ENCODE data around the gene RHOB. TPM values are rescaled to one million over a fixed set of nuclear protein-coding genes. Genes with fewer than 3 reads are reported as not detected.
A peak's percentile ranks its signal among the peaks of the same experiment; 100 is the strongest.

Gene RHOB
- total and polyA plus RNA-seq, 2 experiments from 2014 or later: 15.4 to 92.1 TPM

DNA sequence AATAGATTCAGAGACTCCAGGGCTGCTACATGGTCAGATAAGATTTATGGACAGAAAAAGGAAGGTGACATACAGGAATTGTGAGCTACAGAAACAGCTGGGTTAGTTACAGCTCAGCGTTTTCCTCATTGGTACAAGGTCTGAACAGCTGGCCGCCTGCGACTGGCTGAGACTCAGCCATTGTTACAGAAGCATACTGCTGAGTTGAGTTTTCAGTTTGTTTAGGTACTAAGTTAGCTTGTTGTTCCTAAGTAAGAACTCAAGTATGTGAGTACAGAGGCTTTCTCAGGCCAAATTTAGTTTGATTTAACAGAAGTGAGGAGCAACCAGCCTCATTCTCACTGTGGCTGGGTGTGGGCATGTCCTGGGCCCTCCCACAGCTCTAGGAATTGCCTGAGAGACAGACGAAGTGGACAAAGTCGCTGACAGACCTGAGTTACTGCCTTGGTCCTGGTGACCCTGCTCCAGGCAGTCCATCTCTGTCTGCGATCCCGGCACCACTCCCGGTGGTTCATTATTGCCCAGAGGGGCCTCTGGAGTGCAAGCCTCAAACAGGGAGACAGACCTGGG is 27.8 kb upstream of the RHOB start:
- Histone ChIP-seq H3K4me3 (no peak overlapping the region), H3K27me3 (no peaks in the 10 kb centered on the region), H3K36me3 (no peaks in the 10 kb centered on the region), H3K9me3 (ENCODE audit: low read depth) (no peaks in the 10 kb centered on the region), H3K27ac (no peak overlapping the region), H3K4me1 (ENCODE audit: low read depth) (no peaks in the 10 kb centered on the region)
- DNase-seq (ENCODE audit: low read depth in 1 of 2, low spot score in 1 of 2): peak in 1 of 2 donors; percentile 40
- TF ChIP-seq, protein P1, sequence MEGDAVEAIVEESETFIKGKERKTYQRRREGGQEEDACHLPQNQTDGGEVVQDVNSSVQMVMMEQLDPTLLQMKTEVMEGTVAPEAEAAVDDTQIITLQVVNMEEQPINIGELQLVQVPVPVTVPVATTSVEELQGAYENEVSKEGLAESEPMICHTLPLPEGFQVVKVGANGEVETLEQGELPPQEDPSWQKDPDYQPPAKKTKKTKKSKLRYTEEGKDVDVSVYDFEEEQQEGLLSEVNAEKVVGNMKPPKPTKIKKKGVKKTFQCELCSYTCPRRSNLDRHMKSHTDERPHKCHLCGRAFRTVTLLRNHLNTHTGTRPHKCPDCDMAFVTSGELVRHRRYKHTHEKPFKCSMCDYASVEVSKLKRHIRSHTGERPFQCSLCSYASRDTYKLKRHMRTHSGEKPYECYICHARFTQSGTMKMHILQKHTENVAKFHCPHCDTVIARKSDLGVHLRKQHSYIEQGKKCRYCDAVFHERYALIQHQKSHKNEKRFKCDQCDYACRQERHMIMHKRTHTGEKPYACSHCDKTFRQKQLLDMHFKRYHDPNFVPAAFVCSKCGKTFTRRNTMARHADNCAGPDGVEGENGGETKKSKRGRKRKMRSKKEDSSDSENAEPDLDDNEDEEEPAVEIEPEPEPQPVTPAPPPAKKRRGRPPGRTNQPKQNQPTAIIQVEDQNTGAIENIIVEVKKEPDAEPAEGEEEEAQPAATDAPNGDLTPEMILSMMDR (IDR thresholded peaks at IDR 0.05; ENCODE audit: low read depth, low read length): no peak

DNA sequence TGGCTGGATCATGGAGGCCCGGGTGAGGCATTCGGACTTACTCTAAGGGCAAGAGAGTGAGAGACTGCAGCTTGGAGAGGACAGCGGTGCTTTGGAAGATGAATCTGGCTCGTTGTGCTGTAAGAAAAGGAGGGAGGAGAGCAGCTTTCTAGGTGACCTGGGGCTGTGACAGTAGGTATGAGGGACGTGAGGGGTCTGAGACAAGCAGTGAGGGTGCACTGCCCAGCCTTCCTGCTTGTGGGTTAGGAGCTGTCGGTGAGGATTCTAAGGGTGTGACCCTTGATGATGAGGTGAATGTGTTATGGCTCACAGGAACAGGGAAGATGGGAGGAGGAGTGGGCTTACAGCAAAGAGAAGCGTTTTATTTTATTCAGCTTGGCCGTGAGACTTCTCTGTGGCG is 27.1 kb upstream of the RHOB start:
- no peak for DNase-seq (ENCODE audit: low read depth in 1 of 2, low spot score in 1 of 2)
- H3K27ac ChIP-seq: no peak overlapping the region
- no peaks in the 10 kb centered on the region for H3K36me3 ChIP-seq
- H3K4me1 ChIP-seq (ENCODE audit: low read depth): no peaks in the 10 kb centered on the region
- H3K27me3 ChIP-seq: no peaks in the 10 kb centered on the region
- H3K4me3 ChIP-seq: no peak overlapping the region
- H3K9me3 ChIP-seq (ENCODE audit: low read depth): no peaks in the 10 kb centered on the region
- TF ChIP-seq, protein P1 (IDR thresholded peaks at IDR 0.05; ENCODE audit: low read depth, low read length): no peak

DNA sequence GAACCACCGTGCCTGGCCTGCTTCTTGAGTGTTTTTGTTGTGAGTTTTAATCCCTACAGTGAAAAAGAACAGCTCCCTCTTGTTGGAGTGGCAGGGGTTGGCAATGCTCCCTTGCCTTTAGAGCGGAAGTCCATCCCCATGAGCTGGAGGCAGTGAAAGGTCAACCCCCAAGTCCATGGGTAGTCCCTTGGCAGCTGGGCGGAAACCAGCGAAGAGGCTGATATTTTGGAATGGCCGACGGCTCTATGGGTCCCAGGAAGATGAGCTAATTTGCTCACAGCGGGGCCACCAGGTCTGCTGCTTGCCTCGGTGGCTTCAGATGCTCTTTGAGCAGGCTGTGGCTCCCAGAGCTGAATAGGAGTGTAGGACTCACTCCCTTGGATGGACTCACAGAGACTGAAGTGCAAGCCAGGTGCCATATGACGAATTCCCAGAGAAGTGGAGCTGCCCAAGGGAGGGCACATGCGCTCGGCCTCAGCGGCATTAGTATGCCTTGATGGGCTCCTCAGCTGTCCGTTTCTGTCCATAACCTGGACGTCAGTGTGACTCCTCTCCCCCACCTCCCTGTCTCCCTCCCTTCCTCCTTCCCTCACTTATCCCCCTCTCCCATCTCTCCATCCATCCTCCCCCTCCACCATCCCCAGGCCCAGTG is 25.4 kb upstream of the RHOB start:
- TF ChIP-seq, protein P1 (IDR thresholded peaks at IDR 0.05; ENCODE audit: low read depth, low read length): no peak
- no peak overlapping the region for H3K27ac ChIP-seq
- no peaks in the 10 kb centered on the region for H3K36me3 ChIP-seq
- H3K4me1 ChIP-seq (ENCODE audit: low read depth): no peaks in the 10 kb centered on the region
- H3K27me3 ChIP-seq: no peaks in the 10 kb centered on the region
- no peak for DNase-seq (ENCODE audit: low read depth in 1 of 2, low spot score in 1 of 2)
- no peaks in the 10 kb centered on the region for H3K9me3 ChIP-seq (ENCODE audit: low read depth)
- H3K4me3 ChIP-seq: no peak overlapping the region

DNA sequence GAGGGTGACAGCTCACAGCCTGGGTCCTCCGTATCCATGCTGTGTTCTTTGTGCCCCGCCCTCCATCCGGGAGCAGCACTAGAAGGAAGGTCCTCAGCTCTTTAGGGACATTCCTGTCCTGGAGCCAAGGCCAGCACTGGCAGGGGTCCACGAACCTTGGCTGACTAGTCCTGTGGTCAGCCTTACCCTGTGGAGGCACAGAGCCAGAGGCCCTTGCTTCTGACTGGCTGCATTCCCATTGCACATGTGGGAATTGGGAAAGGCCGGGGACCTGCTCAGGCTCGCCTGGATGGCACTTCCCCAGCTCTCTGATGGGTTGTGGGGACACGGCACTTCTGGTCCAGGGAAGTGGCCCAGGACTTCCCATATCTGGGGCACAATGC is 24.9 kb upstream of the RHOB start:
- Histone ChIP-seq H3K4me3 (no peak overlapping the region), H3K36me3 (no peaks in the 10 kb centered on the region), H3K9me3 (ENCODE audit: low read depth) (no peaks in the 10 kb centered on the region), H3K4me1 (ENCODE audit: low read depth) (no peaks in the 10 kb centered on the region), H3K27me3 (no peaks in the 10 kb centered on the region), H3K27ac (no peak overlapping the region)
- TF ChIP-seq, protein P1 (IDR thresholded peaks at IDR 0.05; ENCODE audit: low read depth, low read length): no peak
- DNase-seq (ENCODE audit: low read depth in 1 of 2, low spot score in 1 of 2): peak in 1 of 2 donors; percentile 94

DNA sequence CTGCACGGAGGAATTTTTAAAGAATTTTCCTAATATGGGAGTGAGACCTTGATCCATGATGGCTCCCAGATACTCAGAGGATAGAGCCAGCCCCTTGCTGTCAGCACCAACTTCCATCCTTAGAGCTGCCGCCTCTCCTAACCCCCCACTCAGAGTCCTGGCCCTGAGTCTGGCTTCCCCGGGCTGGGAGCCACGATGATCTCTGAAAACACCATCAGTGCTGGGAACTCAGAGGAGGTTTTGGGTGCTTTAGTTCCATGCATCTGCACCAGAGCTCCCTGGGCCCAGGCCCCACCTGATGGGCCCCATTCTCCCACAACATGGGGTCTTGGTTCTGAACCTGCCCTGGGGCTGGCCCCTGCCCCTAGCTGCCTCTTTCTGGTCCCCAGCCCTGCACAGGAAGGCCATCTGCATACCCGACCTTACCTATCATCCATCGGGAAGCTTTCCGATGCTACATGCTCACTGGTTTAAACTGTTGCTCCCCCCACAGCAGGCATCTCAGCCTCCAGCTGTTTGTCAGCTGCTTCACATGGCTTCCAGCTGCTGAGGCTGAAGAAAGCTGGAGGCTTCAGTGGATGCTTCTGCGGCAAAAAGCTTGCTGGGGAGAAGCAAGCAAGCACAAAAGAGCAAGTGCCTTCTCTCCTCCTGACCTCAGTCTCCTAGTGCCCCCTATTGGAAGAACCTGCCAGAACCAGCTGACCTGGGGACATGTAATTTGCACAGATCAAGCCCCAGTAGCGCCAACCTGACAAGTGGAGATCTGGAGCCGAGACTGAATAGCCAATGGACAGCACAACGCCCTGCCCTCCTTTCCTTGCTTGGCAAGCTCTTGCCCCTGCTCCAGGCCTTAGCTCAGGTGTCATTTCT is 24.2 kb upstream of the RHOB start:
- Histone ChIP-seq H3K27ac (no peak overlapping the region), H3K4me1 (ENCODE audit: low read depth) (no peaks in the 10 kb centered on the region), H3K36me3 (no peaks in the 10 kb centered on the region), H3K27me3 (no peaks in the 10 kb centered on the region), H3K4me3 (no peak overlapping the region), H3K9me3 (ENCODE audit: low read depth) (no peaks in the 10 kb centered on the region)
- TF ChIP-seq, protein P1 (IDR thresholded peaks at IDR 0.05; ENCODE audit: low read depth, low read length): peak; percentile 28
- DNase-seq (ENCODE audit: low read depth in 1 of 2, low spot score in 1 of 2): peak in 1 of 2 donors; percentile 57
